Progenitor cell of endocrine pancreas (in vitro differentiated cells): ENCODE measurements around the gene ARFIP2. TPM values are rescaled to one million over a fixed set of nuclear protein-coding genes. Genes with fewer than 3 reads are reported as not detected.

Experiments used
- DNase-seq: peaks from one replicate; pipeline ENCODE4 v3.0.0; 2021; ENCODE audit warnings: low spot score; ENCODE audit not compliant: unreplicated experiment
- H3K27ac Mint-ChIP-seq: 2 replicates; pipeline ENCODE4 v1.8.0; 2021; ENCODE audit warnings: mild to moderate bottlenecking, moderate library complexity, mixed read lengths
- H3K27me3 Mint-ChIP-seq: 2 replicates; pipeline ENCODE4 v1.8.0; 2021; ENCODE audit warnings: mixed read lengths
- H3K36me3 Mint-ChIP-seq: 2 replicates; pipeline ENCODE4 v1.8.0; 2022; ENCODE audit warnings: mixed read lengths; ENCODE audit not compliant: insufficient read depth
- H3K4me1 Mint-ChIP-seq: 2 replicates; pipeline ENCODE4 v1.8.0; 2021; ENCODE audit warnings: low read depth, mixed read lengths
- H3K4me3 Mint-ChIP-seq: 2 replicates; pipeline ENCODE4 v1.8.0; 2021; ENCODE audit warnings: low read depth, mild to moderate bottlenecking, moderate library complexity, mixed read lengths
- H3K9me3 Mint-ChIP-seq: 2 replicates; pipeline ENCODE4 v1.8.0; 2021; ENCODE audit warnings: low read depth, mixed read lengths
- total RNA-seq: library from RNA; stranded (reverse); gene quantifications from 2 replicates; pipeline ENCODE4 v1.2.1, GENCODE V29; 2021
- TF ChIP-seq, protein P1 (sequence below): fragments of 200-600 bp; sonication (generic); IDR thresholded peaks from one replicate; pipeline ENCODE4 v1.5.0; 2021; ENCODE audit warnings: antibody characterized with exemption, mild to moderate bottlenecking; ENCODE audit not compliant: unreplicated experiment

The ARFIP2 gene
- total RNA-seq, 1 donor from 2014 or later = 78.1 TPM

DNA sequence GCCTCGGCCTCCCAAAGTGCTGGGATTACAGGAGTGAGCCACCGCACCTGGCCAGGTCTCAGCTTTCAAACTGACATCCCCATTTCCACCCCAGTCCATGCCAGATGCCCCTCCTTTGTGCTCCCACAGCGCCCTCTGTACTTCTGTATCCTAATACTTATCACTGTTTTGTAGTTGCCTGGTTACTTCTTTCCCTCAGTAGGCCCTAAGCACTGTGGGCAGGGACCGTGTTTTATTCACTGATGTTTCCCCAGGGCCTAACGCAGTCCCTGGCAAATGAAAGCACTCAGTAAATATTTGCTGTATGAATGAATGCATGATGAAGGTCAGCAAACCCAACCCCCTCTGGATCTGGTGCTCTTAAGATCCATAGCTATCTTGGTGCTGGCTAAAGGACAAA is 5.2 kb downstream of the ARFIP2 start:
- Mint-ChIP-seq H3K4me3 (no peak overlapping the region), H3K4me1 (peaks cover 27% of the 10 kb centered on the region), H3K27ac (no peak overlapping the region), H3K9me3 (no peaks in the 10 kb centered on the region), H3K36me3 (peaks cover 12% of the 10 kb centered on the region), H3K27me3 (peaks cover 10% of the 10 kb centered on the region)
- no peak for DNase-seq
- TF ChIP-seq, protein P1, sequence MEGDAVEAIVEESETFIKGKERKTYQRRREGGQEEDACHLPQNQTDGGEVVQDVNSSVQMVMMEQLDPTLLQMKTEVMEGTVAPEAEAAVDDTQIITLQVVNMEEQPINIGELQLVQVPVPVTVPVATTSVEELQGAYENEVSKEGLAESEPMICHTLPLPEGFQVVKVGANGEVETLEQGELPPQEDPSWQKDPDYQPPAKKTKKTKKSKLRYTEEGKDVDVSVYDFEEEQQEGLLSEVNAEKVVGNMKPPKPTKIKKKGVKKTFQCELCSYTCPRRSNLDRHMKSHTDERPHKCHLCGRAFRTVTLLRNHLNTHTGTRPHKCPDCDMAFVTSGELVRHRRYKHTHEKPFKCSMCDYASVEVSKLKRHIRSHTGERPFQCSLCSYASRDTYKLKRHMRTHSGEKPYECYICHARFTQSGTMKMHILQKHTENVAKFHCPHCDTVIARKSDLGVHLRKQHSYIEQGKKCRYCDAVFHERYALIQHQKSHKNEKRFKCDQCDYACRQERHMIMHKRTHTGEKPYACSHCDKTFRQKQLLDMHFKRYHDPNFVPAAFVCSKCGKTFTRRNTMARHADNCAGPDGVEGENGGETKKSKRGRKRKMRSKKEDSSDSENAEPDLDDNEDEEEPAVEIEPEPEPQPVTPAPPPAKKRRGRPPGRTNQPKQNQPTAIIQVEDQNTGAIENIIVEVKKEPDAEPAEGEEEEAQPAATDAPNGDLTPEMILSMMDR = no peak

GRCh38 chr11:6474806-6475500 is 6.2 kb downstream of the ARFIP2 start:
- peaks cover 10% of the 10 kb centered on the region for H3K27me3 Mint-ChIP-seq
- peaks cover 12% of the 10 kb centered on the region for H3K36me3 Mint-ChIP-seq
- H3K4me3 Mint-ChIP-seq = peak overlapping the region; percentile 82
- H3K4me1 Mint-ChIP-seq = peaks cover 19% of the 10 kb centered on the region
- no peak overlapping the region for H3K27ac Mint-ChIP-seq
- TF ChIP-seq, protein P1 = no peak
- no peaks in the 10 kb centered on the region for H3K9me3 Mint-ChIP-seq
- DNase-seq = no peak

DNA sequence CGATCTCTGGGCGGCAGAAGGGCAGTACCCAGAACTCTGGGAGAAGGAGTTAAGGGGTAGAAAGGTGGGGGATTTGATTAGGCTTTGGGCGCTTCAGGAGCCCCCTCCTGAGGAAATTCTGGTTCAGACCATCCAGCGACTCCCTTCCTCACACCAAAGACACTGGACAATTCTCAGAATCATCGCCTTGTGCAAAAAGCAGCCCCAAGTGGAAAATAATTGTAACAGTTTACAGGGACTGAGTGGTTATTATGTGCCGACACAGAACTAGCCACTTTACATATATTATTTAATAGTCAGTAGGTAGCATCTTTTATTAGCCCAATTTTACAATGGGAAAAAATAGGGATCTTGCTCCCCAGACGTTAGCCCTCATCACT is 6.7 kb downstream of the ARFIP2 start:
- peaks cover 17% of the 10 kb centered on the region for H3K4me1 Mint-ChIP-seq
- H3K9me3 Mint-ChIP-seq = no peaks in the 10 kb centered on the region

GRCh38 chr11:6473451-6474412 is 7.4 kb downstream of the ARFIP2 start, which contains the start of gene TRIM3:
Gene TRIM3 (minus strand): TSS chr11:6473941. CDS start chr11:6465695, 8,246 bp downstream.
- Mint-ChIP-seq H3K36me3 (peaks cover 9% of the 10 kb centered on the region), H3K27ac (peak within 1 kb of the TSS; percentile 94), H3K27me3 (peaks cover 10% of the 10 kb centered on the region), H3K4me1 (peaks cover 16% of the 10 kb centered on the region), H3K9me3 (no peaks in the 10 kb centered on the region), H3K4me3 (peak within 1 kb of the TSS; percentile 82)
- DNase-seq = peak; percentile 84
- TF ChIP-seq, protein P1 = peak; percentile 3

More for the DNA sequence above, 6.7 kb downstream of the ARFIP2 start:
- TF ChIP-seq, protein P1 = no peak
- DNase-seq = no peak
- peak overlapping the region; percentile 94 for H3K27ac Mint-ChIP-seq
- peaks cover 10% of the 10 kb centered on the region for H3K27me3 Mint-ChIP-seq
- peaks cover 12% of the 10 kb centered on the region for H3K36me3 Mint-ChIP-seq
- peak overlapping the region; percentile 82 for H3K4me3 Mint-ChIP-seq

DNA sequence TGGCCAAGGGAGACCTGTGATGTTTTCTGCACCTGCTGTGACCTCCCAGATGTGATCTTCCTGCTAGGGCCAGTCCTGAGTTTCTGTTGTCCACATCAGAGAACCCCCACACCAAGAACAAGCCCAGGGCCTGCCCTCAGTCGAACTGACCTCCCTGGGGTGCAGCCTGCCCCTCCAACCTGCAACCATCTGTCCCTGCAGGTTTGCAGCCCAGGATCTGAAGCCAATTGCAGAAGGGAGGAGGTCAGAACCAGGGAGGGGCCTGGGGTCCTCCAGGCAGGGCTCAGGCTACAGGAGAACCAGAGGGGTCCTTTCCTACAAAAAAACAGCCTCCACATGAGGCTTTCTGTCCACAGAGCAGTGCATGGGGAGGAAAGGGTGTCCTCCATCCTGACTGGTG is 8.2 kb downstream of the ARFIP2 start:
- Mint-ChIP-seq H3K4me1 (peaks cover 16% of the 10 kb centered on the region), H3K36me3 (peaks cover 7% of the 10 kb centered on the region), H3K4me3 (peak overlapping the region; percentile 70), H3K9me3 (no peaks in the 10 kb centered on the region), H3K27me3 (peaks cover 10% of the 10 kb centered on the region), H3K27ac (no peak overlapping the region)
- TF ChIP-seq, protein P1 = no peak
- DNase-seq = no peak
